ENCODE measurements around the gene HDGFL1.

GRCh38 chr6:22590423-22590822 is 21.1 kb downstream of the HDGFL1 start:
- no peak for TF ChIP-seq POLR2A (IDR thresholded peaks at IDR 0.05; ENCODE audit: low read length)
- TF ChIP-seq GATA1 (IDR thresholded peaks at IDR 0.05; ENCODE audit: low read depth, low read length) = no peak
